Panc1 (cell line): ENCODE results near the gene NXT1.

Source experiments
- CTCF ChIP-seq: fragments of 450-650 bp; IDR thresholded peaks from 2 replicates; pipeline ENCODE4 v1.5.1; 2017; ENCODE audit warnings: mild to moderate bottlenecking
- SIN3A ChIP-seq: IDR thresholded peaks from 2 replicates; pipeline ENCODE4 v1.6.1; 2012; ENCODE audit warnings: low read depth, mild to moderate bottlenecking, low read length, moderate library complexity, borderline replicate concordance; ENCODE audit not compliant: insufficient read depth
- TCF7L2 ChIP-seq: IDR thresholded peaks from 2 replicates; pipeline ENCODE4 v1.6.1; 2011; ENCODE audit warnings: mild to moderate bottlenecking, low read depth, low read length, inconsistent platforms

DNA sequence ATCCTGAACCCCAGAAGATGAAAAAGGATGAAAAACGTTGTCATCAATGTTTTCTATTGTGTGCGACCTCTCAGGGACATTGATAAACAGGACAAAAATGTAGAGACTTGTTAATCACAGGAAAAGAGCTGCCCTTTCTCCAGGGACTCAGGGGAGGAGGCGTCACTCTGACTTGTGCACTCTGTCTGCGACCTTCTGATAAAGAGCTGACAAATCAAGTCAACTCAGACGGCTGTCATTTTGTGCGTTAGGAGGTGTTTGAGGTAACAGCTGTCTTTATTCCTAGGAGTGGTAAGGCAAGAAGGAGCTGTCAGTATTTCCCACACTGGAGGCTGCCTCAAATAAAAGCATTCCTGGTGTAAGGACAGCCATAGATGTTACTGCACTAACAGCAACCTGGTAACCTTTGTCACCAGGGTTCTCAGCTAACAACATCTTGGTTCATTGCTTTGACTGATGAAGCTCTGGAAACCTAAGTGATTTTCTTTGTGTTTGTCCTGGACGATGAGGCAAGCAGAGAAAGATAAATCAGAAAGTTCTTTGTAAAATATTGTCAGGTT is 38.6 kb upstream of the NXT1 start:
- TF ChIP-seq CTCF (no peak), TCF7L2 (no peak), SIN3A (no peak)
